GM12892 (cell line): Measurements from ENCODE around the gene SELENOH.

Source experiments
- POLR2A ChIP-seq: IDR thresholded peaks from 2 replicates; pipeline ENCODE4 v1.6.1; 2011; ENCODE audit warnings: low read depth, low read length, control low read depth
- POLR2AphosphoS5 ChIP-seq: IDR thresholded peaks from 2 replicates; pipeline ENCODE4 v1.6.1; 2011; ENCODE audit warnings: low read depth, low read length, control low read depth
- TAF1 ChIP-seq: IDR thresholded peaks from 2 replicates; pipeline ENCODE4 v1.6.1; 2011; ENCODE audit warnings: low read depth, mild to moderate bottlenecking, control low read depth, low read length, borderline replicate concordance

DNA sequence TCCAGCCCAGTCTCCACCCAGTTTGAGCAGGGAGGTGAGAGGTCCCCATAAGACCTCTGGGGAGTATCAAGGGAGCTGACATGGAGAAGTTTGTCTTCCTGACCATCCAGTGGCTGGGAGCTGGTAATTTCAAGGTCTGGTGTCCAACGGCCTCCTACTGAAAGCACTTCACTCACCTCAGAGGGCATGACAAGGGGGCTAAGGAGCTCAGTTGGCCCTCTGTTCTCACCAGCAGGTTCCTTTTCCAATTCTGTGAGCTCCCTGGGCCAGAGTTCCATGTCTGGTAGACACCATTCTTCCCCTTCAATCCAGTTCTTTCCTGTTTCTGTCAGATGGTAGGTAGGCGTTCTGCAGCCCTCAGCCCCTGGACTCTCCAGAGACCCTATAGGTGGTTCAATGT, 3.1 kb downstream of the SELENOH start:
- 0 out of 2 replicates have a peak, but pooled peaks have one; percentile 57 for TF ChIP-seq POLR2AphosphoS5
- TF ChIP-seq POLR2A = peak; percentile 53; the same call in 1 of the 2 replicates
- no peak for TF ChIP-seq TAF1
